Stimulated activated CD4-positive, alpha-beta T cell treated with anti-CD3 and anti-CD28 coated beads, TNF-alpha, amount 100 ng/mL, for 48 hours (primary cell): ENCODE data around the gene CEMIP.

Experiments
- DNase-seq, 3 donors: peaks; one replicate each; pipeline ENCODE4 v3.0.0-alpha.2; 2020; ENCODE audit warnings: low read depth in 3 of 3

Gene CEMIP

GRCh38 chr15:80844011-80844732 is 65.0 kb downstream of the CEMIP start:
- DNase-seq = no peak

- DNase-seq = no peak
Measured at GRCh38 chr15:80846031-80846815, 67.1 kb downstream of the CEMIP start.

- no peak for DNase-seq
Measured at GRCh38 chr15:80849308-80849707, 70.1 kb downstream of the CEMIP start.

GRCh38 chr15:80850941-80851451 is 71.8 kb downstream of the CEMIP start:
- DNase-seq = no peak

GRCh38 chr15:80852676-80853075 is 73.5 kb downstream of the CEMIP start:
- DNase-seq = no peak

- DNase-seq = no peak
Measured at GRCh38 chr15:80854104-80854503, 74.9 kb downstream of the CEMIP start.

- DNase-seq = no peak
Measured at GRCh38 chr15:80855206-80855605, 76.0 kb downstream of the CEMIP start.

GRCh38 chr15:80856400-80856799 is 77.2 kb downstream of the CEMIP start:
- no peak for DNase-seq

- no peak for DNase-seq
Measured at GRCh38 chr15:80856809-80857377, 77.7 kb downstream of the CEMIP start.

- DNase-seq = no peak
Measured at GRCh38 chr15:80861731-80862170, 82.6 kb downstream of the CEMIP start.

- DNase-seq = no peak
Measured at GRCh38 chr15:80864666-80865065, 85.5 kb downstream of the CEMIP start.

- no peak for DNase-seq
Measured at GRCh38 chr15:80866936-80867335, 87.8 kb downstream of the CEMIP start.

- DNase-seq = no peak
Measured at GRCh38 chr15:80870366-80870765, 91.2 kb downstream of the CEMIP start.

- DNase-seq = no peak
Measured at GRCh38 chr15:80870893-80871292, 91.7 kb downstream of the CEMIP start.

GRCh38 chr15:80871858-80872257 is 92.7 kb downstream of the CEMIP start:
- DNase-seq = no peak

- DNase-seq = no peak
Measured at GRCh38 chr15:80873366-80873952, 94.3 kb downstream of the CEMIP start.

- DNase-seq = no peak
Measured at GRCh38 chr15:80875568-80876347, 96.6 kb downstream of the CEMIP start.

GRCh38 chr15:80876348-80876674 is 97.1 kb downstream of the CEMIP start:
- no peak for DNase-seq

- no peak for DNase-seq
Measured at GRCh38 chr15:80878242-80878866, 99.2 kb downstream of the CEMIP start.

- DNase-seq = no peak
Measured at GRCh38 chr15:80878867-80879250, 99.7 kb downstream of the CEMIP start.

GRCh38 chr15:80880086-80880485 is 100.9 kb downstream of the CEMIP start:
- DNase-seq = no peak
